Measurements from ENCODE around the gene UBA1. TPM values are rescaled to one million over a fixed set of nuclear protein-coding genes. Genes with fewer than 3 reads are reported as not detected.
"Not testable (repeated sequence)": the region's sequence is repeated elsewhere in the genome, so short reads cannot be mapped to it uniquely, and the experiment has no call there.

The UBA1 gene
- total RNA-seq, 1 donor, result 214 TPM

GRCh38 chrX:47247206-47247998 lies 53.8 kb downstream of the UBA1 start:
- H3K4me3 ChIP-seq (ENCODE audit: low read depth, low read length), result no peak overlapping the region
- DNase-seq (ENCODE audit: low read depth), result no peak
- TF ChIP-seq, protein P1, sequence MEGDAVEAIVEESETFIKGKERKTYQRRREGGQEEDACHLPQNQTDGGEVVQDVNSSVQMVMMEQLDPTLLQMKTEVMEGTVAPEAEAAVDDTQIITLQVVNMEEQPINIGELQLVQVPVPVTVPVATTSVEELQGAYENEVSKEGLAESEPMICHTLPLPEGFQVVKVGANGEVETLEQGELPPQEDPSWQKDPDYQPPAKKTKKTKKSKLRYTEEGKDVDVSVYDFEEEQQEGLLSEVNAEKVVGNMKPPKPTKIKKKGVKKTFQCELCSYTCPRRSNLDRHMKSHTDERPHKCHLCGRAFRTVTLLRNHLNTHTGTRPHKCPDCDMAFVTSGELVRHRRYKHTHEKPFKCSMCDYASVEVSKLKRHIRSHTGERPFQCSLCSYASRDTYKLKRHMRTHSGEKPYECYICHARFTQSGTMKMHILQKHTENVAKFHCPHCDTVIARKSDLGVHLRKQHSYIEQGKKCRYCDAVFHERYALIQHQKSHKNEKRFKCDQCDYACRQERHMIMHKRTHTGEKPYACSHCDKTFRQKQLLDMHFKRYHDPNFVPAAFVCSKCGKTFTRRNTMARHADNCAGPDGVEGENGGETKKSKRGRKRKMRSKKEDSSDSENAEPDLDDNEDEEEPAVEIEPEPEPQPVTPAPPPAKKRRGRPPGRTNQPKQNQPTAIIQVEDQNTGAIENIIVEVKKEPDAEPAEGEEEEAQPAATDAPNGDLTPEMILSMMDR (IDR thresholded peaks at IDR 0.05; ENCODE audit: insufficient read depth, low read length), result no peak

DNA sequence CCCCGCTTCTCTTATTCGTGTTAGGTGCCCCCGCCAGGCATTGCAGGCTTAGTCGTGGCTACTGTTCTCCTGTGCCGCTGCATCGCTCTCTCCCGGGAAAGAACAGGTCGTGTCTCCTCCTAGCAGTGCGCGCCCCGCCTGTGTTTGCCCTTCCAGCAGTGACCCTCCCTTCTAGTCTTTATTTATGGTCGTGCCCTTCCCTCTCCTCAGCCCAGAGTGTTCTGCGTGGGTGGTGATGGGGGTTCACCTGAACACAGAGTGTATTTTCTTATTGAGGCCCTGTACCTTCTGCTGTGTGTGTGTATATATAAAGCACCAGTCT lies 54.3 kb downstream of the UBA1 start:
- TF ChIP-seq, protein P1 (IDR thresholded peaks at IDR 0.05; ENCODE audit: insufficient read depth, low read length), result no peak
- no peak overlapping the region for H3K4me3 ChIP-seq (ENCODE audit: low read depth, low read length)
- no peak for DNase-seq (ENCODE audit: low read depth)

- TF ChIP-seq, protein P1 (IDR thresholded peaks at IDR 0.05; ENCODE audit: insufficient read depth, low read length), result no peak
- no peak for DNase-seq (ENCODE audit: low read depth)
These were observed 54.9 kb downstream of the UBA1 start for GRCh38 chrX:47248576-47248975.

GRCh38 chrX:47250017-47250347 lies 56.4 kb downstream of the UBA1 start:
- H3K4me3 ChIP-seq (ENCODE audit: low read depth, low read length), result no peak overlapping the region
- TF ChIP-seq, protein P1 (IDR thresholded peaks at IDR 0.05; ENCODE audit: insufficient read depth, low read length), result no peak
- DNase-seq (ENCODE audit: low read depth), result no peak

More at GRCh38 chrX:47248576-47248975, 54.9 kb downstream of the UBA1 start:
- no peak overlapping the region for H3K4me3 ChIP-seq (ENCODE audit: low read depth, low read length)

DNA sequence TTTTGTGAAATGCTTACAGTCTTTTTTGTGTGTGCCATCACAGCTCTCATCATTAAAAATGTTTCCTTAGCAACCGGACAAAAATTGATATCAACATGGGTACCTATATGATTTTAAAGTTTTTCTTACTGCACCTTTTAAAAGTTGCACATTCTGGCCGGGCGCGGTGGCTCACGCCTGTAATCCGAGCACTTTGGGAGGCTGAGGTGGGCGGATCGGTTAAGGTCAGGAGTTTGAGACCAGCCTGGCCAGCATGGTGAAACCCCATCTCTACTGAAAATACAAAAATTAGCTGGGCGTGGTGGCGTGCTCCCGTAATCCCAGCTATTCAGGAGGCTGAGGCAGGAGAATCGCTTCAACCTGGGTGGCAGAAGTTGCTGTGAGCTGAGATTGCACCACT lies 64.0 kb downstream of the UBA1 start:
- DNase-seq (ENCODE audit: low read depth), result not testable (repeated sequence)

More for the DNA sequence above, 64.0 kb downstream of the UBA1 start:
- H3K4me3 ChIP-seq (ENCODE audit: low read depth, low read length), result not testable (repeated sequence)

Other genes with a start within 250 kb of the UBA1 start
- 2.4 and 7.0 TPM in 2 replicates for gene RGN, start 115.4 kb upstream of the UBA1 start, total RNA-seq (ENCODE audit: low replicate concordance)
- gene NDUFB11, start 49.1 kb upstream of the UBA1 start, total RNA-seq (ENCODE audit: low replicate concordance), result 45.5 and 94.4 TPM in 2 replicates
- 22.7 and 37.9 TPM in 2 replicates for gene RBM10, start 48.6 kb upstream of the UBA1 start, total RNA-seq (ENCODE audit: low replicate concordance)
- gene CDK16, start 24.9 kb downstream of the UBA1 start, total RNA-seq (ENCODE audit: low replicate concordance), result 25.3 and 91.6 TPM in 2 replicates
- 11.0 and 41.8 TPM in 2 replicates for gene USP11, start 39.2 kb downstream of the UBA1 start, total RNA-seq (ENCODE audit: low replicate concordance)
- 1.3 TPM in 1 of 2 replicates, not detected in the other for gene ZNF157, start 176.7 kb downstream of the UBA1 start, total RNA-seq (ENCODE audit: low replicate concordance)